ENCODE measurements around the gene PTPRD. TPM values are rescaled to one million over a fixed set of nuclear protein-coding genes. Genes with fewer than 3 reads are reported as not detected.

Gene PTPRD
- total RNA-seq, 2 experiments from 2014 or later = not detected

- ChIA-PET POLR2A (no interaction called here), CTCF (interaction anchor here (0.8 kb wide), 1 partner anchor 1425 kb away, joined by 3 read pairs; no protein-coding TSS in a partner anchor)
- Mint-ChIP-seq H3K36me3 (ENCODE audit: low read depth) (no peaks in the 10 kb centered on the region), H3K4me1 (no peaks in the 10 kb centered on the region), H3K9me3 (ENCODE audit: low read depth) (no peaks in the 10 kb centered on the region), H3K4me3 (no peak overlapping the region), H3K27ac (no peak overlapping the region), H3K27me3 (no peaks in the 10 kb centered on the region)
- ATAC-seq (no peak), DNase-seq (no peak)
- intact Hi-C loops (cut with DNase I, micrococcal nuclease) = no loop called here
Observed at GRCh38 chr9:9558907-9559306, 1053.9 kb downstream of the PTPRD start.

- ChIA-PET CTCF (interaction anchor here (0.6 to 0.8 kb wide), 2 partner anchors 606 to 1424 kb away, joined by 3 read pairs; no protein-coding TSS in a partner anchor), POLR2A (no interaction called here)
- no peak for DNase-seq
- Mint-ChIP-seq H3K4me1 (no peaks in the 10 kb centered on the region), H3K9me3 (ENCODE audit: low read depth) (no peaks in the 10 kb centered on the region), H3K4me3 (no peak overlapping the region), H3K27ac (no peak overlapping the region), H3K36me3 (ENCODE audit: low read depth) (no peaks in the 10 kb centered on the region), H3K27me3 (no peaks in the 10 kb centered on the region)
- no peak for ATAC-seq
- intact Hi-C loops (cut with DNase I, micrococcal nuclease) = no loop called here
Observed at GRCh38 chr9:9557804-9558334, 1054.9 kb downstream of the PTPRD start.

DNA sequence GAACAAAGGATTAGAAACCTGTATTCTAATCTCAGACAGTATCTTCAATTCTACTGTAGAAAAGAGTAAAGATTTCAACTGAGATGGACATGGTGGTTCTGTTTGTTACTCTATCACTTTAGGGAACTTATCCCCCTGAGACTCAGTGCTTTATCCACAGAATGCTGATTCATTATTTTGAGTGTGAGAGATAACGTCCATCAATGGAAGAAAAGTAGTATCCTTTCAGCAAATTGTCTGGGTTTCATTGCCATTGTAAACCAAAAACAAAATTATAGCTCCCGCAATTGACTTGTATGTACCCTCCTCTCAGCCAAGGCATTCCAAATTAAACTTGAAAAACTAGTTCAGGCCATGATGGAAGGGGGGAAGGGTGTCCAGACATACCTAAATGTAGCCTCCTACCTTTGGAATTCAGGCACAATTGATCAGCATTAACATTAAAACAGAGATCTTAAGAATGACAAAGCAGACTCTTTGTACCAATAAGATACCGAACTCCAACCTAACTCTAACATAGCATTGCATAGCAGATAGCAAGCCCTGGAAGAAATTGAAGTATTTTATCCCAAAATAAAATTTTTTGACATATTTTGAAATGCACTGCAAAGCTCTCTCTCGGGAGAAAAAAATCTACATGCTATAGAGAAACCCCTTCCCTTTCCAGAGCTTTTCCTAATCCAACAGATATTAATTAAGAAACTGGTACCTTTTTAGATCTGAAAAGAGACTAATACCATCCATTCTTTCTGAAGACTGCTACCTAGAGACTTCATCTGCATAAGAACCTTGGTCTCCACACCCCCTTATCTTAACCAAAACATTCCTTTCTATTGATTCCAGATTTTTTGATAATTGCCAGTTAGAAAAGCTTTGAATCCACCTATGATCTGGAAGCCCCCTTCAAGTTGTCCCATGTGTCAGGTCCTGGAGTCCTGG is 1055.7 kb downstream of the PTPRD start:
- no peak overlapping the region for H3K27ac Mint-ChIP-seq
- intact Hi-C loops (cut with DNase I, micrococcal nuclease) = no loop called here
- H3K4me3 Mint-ChIP-seq = no peak overlapping the region
- no peaks in the 10 kb centered on the region for H3K9me3 Mint-ChIP-seq (ENCODE audit: low read depth)
- no peaks in the 10 kb centered on the region for H3K27me3 Mint-ChIP-seq
- ChIA-PET CTCF (interaction anchor here (0.6 kb wide), 1 partner anchor 606 kb away, joined by 3 read pairs; no protein-coding TSS in a partner anchor), POLR2A (no interaction called here)
- H3K36me3 Mint-ChIP-seq (ENCODE audit: low read depth) = no peaks in the 10 kb centered on the region
- H3K4me1 Mint-ChIP-seq = no peaks in the 10 kb centered on the region
- no peak for ATAC-seq
- no peak for DNase-seq

- CTCF ChIA-PET = no interaction called here
- H3K27ac Mint-ChIP-seq = no peak overlapping the region
Observed at GRCh38 chr9:9552665-9553064, 1060.1 kb downstream of the PTPRD start.

DNA sequence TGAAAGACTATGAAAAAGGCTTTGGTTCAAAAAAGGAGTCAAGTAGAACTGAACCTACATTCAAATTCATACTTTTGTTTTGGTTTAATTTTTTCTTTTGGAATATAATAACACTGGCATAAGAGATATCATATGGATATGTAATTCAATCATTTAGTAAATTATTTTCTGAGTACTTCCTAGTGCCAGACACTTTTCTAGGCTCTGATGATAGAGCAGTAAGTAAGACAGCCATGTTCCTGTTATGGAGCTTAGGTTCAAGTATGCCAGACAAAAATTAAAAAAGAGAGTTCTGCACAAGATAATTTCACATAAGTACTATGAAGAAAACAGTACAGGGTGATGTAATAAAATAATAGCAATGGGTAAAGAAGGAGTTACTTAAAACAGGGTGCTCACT is 1074.0 kb downstream of the PTPRD start:
- no peaks in the 10 kb centered on the region for H3K27me3 Mint-ChIP-seq
- no peak overlapping the region for H3K27ac Mint-ChIP-seq
- ATAC-seq (no peak), DNase-seq (no peak)
- intact Hi-C loops (cut with DNase I, micrococcal nuclease) = no loop called here
- POLR2A ChIA-PET = no interaction called here
- CTCF ChIA-PET = no interaction called here
- H3K4me3 Mint-ChIP-seq = no peak overlapping the region
- H3K36me3 Mint-ChIP-seq (ENCODE audit: low read depth) = no peaks in the 10 kb centered on the region
- H3K4me1 Mint-ChIP-seq = no peaks in the 10 kb centered on the region
- H3K9me3 Mint-ChIP-seq (ENCODE audit: low read depth) = peaks cover 10% of the 10 kb centered on the region

More at GRCh38 chr9:9552665-9553064, 1060.1 kb downstream of the PTPRD start:
- DNase-seq (no peak), ATAC-seq (no peak)
- Mint-ChIP-seq H3K36me3 (ENCODE audit: low read depth) (no peaks in the 10 kb centered on the region), H3K27me3 (no peaks in the 10 kb centered on the region), H3K9me3 (ENCODE audit: low read depth) (no peaks in the 10 kb centered on the region), H3K4me1 (no peaks in the 10 kb centered on the region), H3K4me3 (no peak overlapping the region)
- intact Hi-C loops (cut with DNase I, micrococcal nuclease) = no loop called here
- POLR2A ChIA-PET = no interaction called here

- no peak for DNase-seq
- Mint-ChIP-seq H3K27me3 (no peaks in the 10 kb centered on the region), H3K9me3 (ENCODE audit: low read depth) (peaks cover 10% of the 10 kb centered on the region), H3K27ac (no peak overlapping the region), H3K4me1 (no peaks in the 10 kb centered on the region), H3K36me3 (ENCODE audit: low read depth) (no peaks in the 10 kb centered on the region), H3K4me3 (no peak overlapping the region)
- POLR2A ChIA-PET = no interaction called here
- no peak for ATAC-seq
- CTCF ChIA-PET = no interaction called here
- intact Hi-C loops (cut with DNase I, micrococcal nuclease) = no loop called here
Observed at GRCh38 chr9:9538356-9538755, 1074.4 kb downstream of the PTPRD start.

GRCh38 chr9:9536523-9536922 is 1076.3 kb downstream of the PTPRD start:
- intact Hi-C loops (cut with DNase I, micrococcal nuclease) = no loop called here
- CTCF ChIA-PET = no interaction called here

GRCh38 chr9:9523476-9524139 is 1089.2 kb downstream of the PTPRD start:
- no peaks in the 10 kb centered on the region for H3K4me1 Mint-ChIP-seq
- intact Hi-C loops (cut with DNase I, micrococcal nuclease) = no loop called here
- no peak overlapping the region for H3K27ac Mint-ChIP-seq
- ChIA-PET POLR2A (no interaction called here), CTCF (no interaction called here)
- ATAC-seq (no peak), DNase-seq (no peak)
- H3K36me3 Mint-ChIP-seq (ENCODE audit: low read depth) = no peaks in the 10 kb centered on the region
- no peaks in the 10 kb centered on the region for H3K27me3 Mint-ChIP-seq
- H3K4me3 Mint-ChIP-seq = no peak overlapping the region
- no peaks in the 10 kb centered on the region for H3K9me3 Mint-ChIP-seq (ENCODE audit: low read depth)

More at GRCh38 chr9:9536523-9536922, 1076.3 kb downstream of the PTPRD start:
- H3K4me1 Mint-ChIP-seq = no peaks in the 10 kb centered on the region
- DNase-seq = no peak
- POLR2A ChIA-PET = no interaction called here
- no peaks in the 10 kb centered on the region for H3K36me3 Mint-ChIP-seq (ENCODE audit: low read depth)
- no peak overlapping the region for H3K27ac Mint-ChIP-seq
- H3K9me3 Mint-ChIP-seq (ENCODE audit: low read depth) = peaks cover 6% of the 10 kb centered on the region
- H3K27me3 Mint-ChIP-seq = no peaks in the 10 kb centered on the region
- no peak overlapping the region for H3K4me3 Mint-ChIP-seq
- ATAC-seq = no peak

GRCh38 chr9:9522406-9522805 is 1090.4 kb downstream of the PTPRD start:
- H3K27me3 Mint-ChIP-seq = no peaks in the 10 kb centered on the region
- no peaks in the 10 kb centered on the region for H3K36me3 Mint-ChIP-seq (ENCODE audit: low read depth)
- no peak for ATAC-seq
- DNase-seq = no peak
- POLR2A ChIA-PET = no interaction called here
- no peaks in the 10 kb centered on the region for H3K4me1 Mint-ChIP-seq
- no peaks in the 10 kb centered on the region for H3K9me3 Mint-ChIP-seq (ENCODE audit: low read depth)
- no peak overlapping the region for H3K4me3 Mint-ChIP-seq
- H3K27ac Mint-ChIP-seq = no peak overlapping the region
- CTCF ChIA-PET = no interaction called here
- intact Hi-C loops (cut with DNase I, micrococcal nuclease) = no loop called here

GRCh38 chr9:9521033-9521779 is 1091.6 kb downstream of the PTPRD start:
- H3K9me3 Mint-ChIP-seq (ENCODE audit: low read depth) = no peaks in the 10 kb centered on the region
- H3K27me3 Mint-ChIP-seq = no peaks in the 10 kb centered on the region
- ChIA-PET POLR2A (no interaction called here), CTCF (no interaction called here)
- H3K36me3 Mint-ChIP-seq (ENCODE audit: low read depth) = no peaks in the 10 kb centered on the region
- intact Hi-C loops (cut with DNase I, micrococcal nuclease) = no loop called here
- ATAC-seq (no peak), DNase-seq (no peak)
- no peak overlapping the region for H3K4me3 Mint-ChIP-seq
- no peaks in the 10 kb centered on the region for H3K4me1 Mint-ChIP-seq
- no peak overlapping the region for H3K27ac Mint-ChIP-seq

DNA sequence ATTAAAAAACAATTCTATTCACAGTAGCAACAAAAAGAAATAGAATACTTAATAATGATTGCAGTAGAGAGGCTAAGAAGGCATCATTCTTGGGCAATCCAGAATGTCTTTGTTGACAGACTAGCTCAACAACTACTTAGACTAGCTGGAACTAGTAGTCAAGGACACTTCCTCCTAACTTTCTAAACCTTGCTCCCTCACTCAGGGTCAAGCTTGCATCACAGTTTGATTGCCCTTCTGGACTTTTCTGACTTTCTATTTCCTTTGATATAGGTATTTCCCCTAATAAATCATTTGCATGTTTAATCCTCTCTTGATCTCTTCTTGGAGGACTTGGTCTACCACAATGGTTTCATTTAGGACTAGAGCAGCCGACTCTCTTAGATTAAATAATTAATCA is 1107.9 kb downstream of the PTPRD start:
- intact Hi-C loops (cut with DNase I, micrococcal nuclease) = no loop called here
- no peaks in the 10 kb centered on the region for H3K4me1 Mint-ChIP-seq
- POLR2A ChIA-PET = interaction anchor here (0.6 kb wide), 1 partner anchor 1736 kb away, joined by 4 read pairs; no protein-coding TSS in a partner anchor
- H3K36me3 Mint-ChIP-seq (ENCODE audit: low read depth) = no peaks in the 10 kb centered on the region
- peaks cover 2% of the 10 kb centered on the region for H3K9me3 Mint-ChIP-seq (ENCODE audit: low read depth)
- H3K27me3 Mint-ChIP-seq = no peaks in the 10 kb centered on the region
- no peak for DNase-seq
- ATAC-seq = no peak
- H3K27ac Mint-ChIP-seq = no peak overlapping the region
- CTCF ChIA-PET = no interaction called here
- no peak overlapping the region for H3K4me3 Mint-ChIP-seq

Data from activated CD4-positive, alpha-beta T cell treated with anti-CD3 and anti-CD28 coated beads for 36 hours (primary cell).